AG20443 (cell line): Measurements from ENCODE around the gene EIF6.

Experiments
- DNase-seq: peaks from one replicate; pipeline ENCODE4 v3.0.0; 2012; ENCODE audit warnings: low spot score, mixed read lengths

Gene EIF6

GRCh38 chr20:35312318-35312717 lies 27.7 kb upstream of the EIF6 start:
- peak; percentile 64 for DNase-seq

- DNase-seq: no peak
Observed at GRCh38 chr20:35311822-35312221, 27.2 kb upstream of the EIF6 start.

GRCh38 chr20:35311409-35311808 lies 26.8 kb upstream of the EIF6 start:
- no peak for DNase-seq

GRCh38 chr20:35307666-35308653 lies 23.4 kb upstream of the EIF6 start:
- peak; percentile 77 for DNase-seq

- DNase-seq: peak; percentile 48
Observed at GRCh38 chr20:35306931-35307517, 22.5 kb upstream of the EIF6 start.

- DNase-seq: peak; percentile 96
Observed at GRCh38 chr20:35305682-35306556, 21.3 kb upstream of the EIF6 start.

- no peak for DNase-seq
Observed at GRCh38 chr20:35304956-35305355, 20.4 kb upstream of the EIF6 start.

GRCh38 chr20:35303735-35304491 lies 19.3 kb upstream of the EIF6 start:
- peak; percentile 78 for DNase-seq

- no peak for DNase-seq
Observed at GRCh38 chr20:35303382-35303734, 18.8 kb upstream of the EIF6 start.

GRCh38 chr20:35302421-35303335 lies 18.1 kb upstream of the EIF6 start:
- DNase-seq: no peak

GRCh38 chr20:35301426-35301825 lies 16.9 kb upstream of the EIF6 start:
- no peak for DNase-seq

GRCh38 chr20:35300469-35301262 lies 16.1 kb upstream of the EIF6 start:
- DNase-seq: no peak

GRCh38 chr20:35299780-35300179 lies 15.2 kb upstream of the EIF6 start:
- DNase-seq: no peak

GRCh38 chr20:35298264-35298663 lies 13.7 kb upstream of the EIF6 start:
- no peak for DNase-seq

GRCh38 chr20:35297740-35298139 lies 13.2 kb upstream of the EIF6 start:
- no peak for DNase-seq

GRCh38 chr20:35297155-35297554 lies 12.6 kb upstream of the EIF6 start:
- peak; percentile 65 for DNase-seq

- DNase-seq: no peak
Observed at GRCh38 chr20:35296101-35296554, 11.6 kb upstream of the EIF6 start.

GRCh38 chr20:35295674-35296073 lies 11.1 kb upstream of the EIF6 start:
- DNase-seq: no peak

- no peak for DNase-seq
Observed at GRCh38 chr20:35295058-35295457, 10.5 kb upstream of the EIF6 start.

GRCh38 chr20:35294293-35294685 lies 9.7 kb upstream of the EIF6 start:
- DNase-seq: no peak
